ENCODE results near the gene COASY. TPM values are rescaled to one million over a fixed set of nuclear protein-coding genes. Genes with fewer than 3 reads are reported as not detected.

Gene COASY
- total and polyA plus RNA-seq, 2 experiments from 2014 or later: 60.1 to 72.1 TPM

GRCh38 chr17:42590886-42591285, 28.9 kb downstream of the COASY start:
- H3K4me3 ChIP-seq: no peak overlapping the region
- DNase-seq (ENCODE audit: low spot score): no peak
- no peaks in the 10 kb centered on the region for H3K9me2 ChIP-seq (ENCODE audit: insufficient read depth)
- H3K9me3 Mint-ChIP-seq: no peaks in the 10 kb centered on the region
- no peaks in the 10 kb centered on the region for H3K27me3 ChIP-seq (ENCODE audit: insufficient read depth)
- no peak overlapping the region for H3K4me3 Mint-ChIP-seq
- no peak overlapping the region for H2AFZ ChIP-seq
- peaks cover 10% of the 10 kb centered on the region for H3K36me3 ChIP-seq (ENCODE audit: insufficient read depth)
- no peak overlapping the region for H3K4me2 ChIP-seq
- no peak for ATAC-seq
- H3K27ac ChIP-seq (ENCODE audit: low read depth): no peak overlapping the region
- H3K36me3 Mint-ChIP-seq (ENCODE audit: low read depth): peaks cover 32% of the 10 kb centered on the region
- H3K27ac Mint-ChIP-seq: no peak overlapping the region
- TF ChIP-seq NANOG (IDR thresholded peaks at IDR 0.05; ENCODE audit: borderline replicate concordance): no peak
- no peak for TF ChIP-seq EZH2 (IDR thresholded peaks at IDR 0.05; ENCODE audit: low read depth, unreplicated experiment)
- no peak for TF ChIP-seq JUNB (IDR thresholded peaks at IDR 0.05; ENCODE audit: unreplicated experiment)
- TF ChIP-seq REST (IDR thresholded peaks at IDR 0.05; ENCODE audit: unreplicated experiment): no peak
- H3F3A ChIP-seq (replicated peaks; ENCODE audit: low read depth): no peaks in the 10 kb centered on the region
- H3K79me2 ChIP-seq (replicated peaks; ENCODE audit: insufficient read depth): peaks cover 4% of the 10 kb centered on the region; the same call in 1 of the 2 replicates
- no peaks in the 10 kb centered on the region for H3K4me1 Mint-ChIP-seq
- H3K4me1 ChIP-seq (ENCODE audit: insufficient read depth): no peaks in the 10 kb centered on the region
- 0 out of 2 replicates have a peak, but pooled peaks cover 4% of the 10 kb centered on the region for H4K20me1 ChIP-seq (replicated peaks; ENCODE audit: insufficient read depth)
- peaks cover 5% of the 10 kb centered on the region for H3K27me3 Mint-ChIP-seq (ENCODE audit: insufficient read depth, low read depth, poor library complexity)

- Histone ChIP-seq H2AFZ (no peak overlapping the region), H3K27ac (ENCODE audit: low read depth) (no peak overlapping the region), H3K4me2 (no peak overlapping the region), H3K79me2 (replicated peaks; ENCODE audit: insufficient read depth) (peaks cover 4% of the 10 kb centered on the region; the same call in 1 of the 2 replicates), H3K4me1 (ENCODE audit: insufficient read depth) (no peaks in the 10 kb centered on the region), H3K36me3 (ENCODE audit: insufficient read depth) (peaks cover 8% of the 10 kb centered on the region; the same call in 1 of the 2 replicates), H3K9me2 (ENCODE audit: insufficient read depth) (no peaks in the 10 kb centered on the region), H3K27me3 (ENCODE audit: insufficient read depth) (no peaks in the 10 kb centered on the region), H4K20me1 (replicated peaks; ENCODE audit: insufficient read depth) (0 out of 2 replicates have a peak, but pooled peaks cover 4% of the 10 kb centered on the region), H3K4me3 (no peak overlapping the region), H3F3A (replicated peaks; ENCODE audit: low read depth) (no peaks in the 10 kb centered on the region)
- DNase-seq (ENCODE audit: low spot score): no peak
- H3K27ac Mint-ChIP-seq: no peak overlapping the region
- no peaks in the 10 kb centered on the region for H3K4me1 Mint-ChIP-seq
- H3K9me3 Mint-ChIP-seq: no peaks in the 10 kb centered on the region
- H3K36me3 Mint-ChIP-seq (ENCODE audit: low read depth): peaks cover 32% of the 10 kb centered on the region
- ATAC-seq: no peak
- H3K27me3 Mint-ChIP-seq (ENCODE audit: insufficient read depth, low read depth, poor library complexity): peaks cover 5% of the 10 kb centered on the region
- H3K4me3 Mint-ChIP-seq: no peak overlapping the region
- TF ChIP-seq ZNF114 (CRISPR knock-in tag; IDR thresholded peaks at IDR 0.05): no peak
- TF ChIP-seq JUNB (IDR thresholded peaks at IDR 0.05; ENCODE audit: unreplicated experiment): no peak
- no peak for TF ChIP-seq REST (IDR thresholded peaks at IDR 0.05; ENCODE audit: unreplicated experiment)
- no peak for TF ChIP-seq POLR2AphosphoS5 (IDR thresholded peaks at IDR 0.05; ENCODE audit: low read depth)
- no peak for TF ChIP-seq ZNF462 (CRISPR knock-in tag; IDR thresholded peaks at IDR 0.05)
- no peak for TF ChIP-seq EZH2phosphoT487 (IDR thresholded peaks at IDR 0.05; ENCODE audit: unreplicated experiment)
These were observed 29.5 kb downstream of the COASY start for GRCh38 chr17:42591411-42591810.

Data from GM23338 (cell line).